Measurements from ENCODE around the gene CCDC91.

Gene CCDC91

GRCh38 chr12:28479683-28480082 is 289.4 kb downstream of the CCDC91 start:
- H3K4me2 ChIP-seq (ENCODE audit: low read depth, low read length, poor library complexity, severe bottlenecking): no peak overlapping the region
- H3K27ac ChIP-seq (ENCODE audit: low read depth, low read length): no peak overlapping the region
- TF ChIP-seq CTCF (IDR thresholded peaks at IDR 0.05; ENCODE audit: insufficient read depth, low read length, poor library complexity, severe bottlenecking) (no peak), EZH2phosphoT487 (conservative IDR thresholded peaks at IDR 0.05; ENCODE audit: low read length) (no peak)
- no peaks in the 10 kb centered on the region for H4K20me1 ChIP-seq (ENCODE audit: low read depth, low read length)
- H3K4me3 ChIP-seq (ENCODE audit: insufficient read depth, low read length, poor library complexity, severe bottlenecking): no peak overlapping the region
- no peak overlapping the region for H3K9ac ChIP-seq (ENCODE audit: low read length)
- H3K79me2 ChIP-seq (ENCODE audit: insufficient read depth, low read length): no peaks in the 10 kb centered on the region
- H2AFZ ChIP-seq (ENCODE audit: low read depth, low read length, severe bottlenecking): no peak overlapping the region
- no peaks in the 10 kb centered on the region for H3K9me2 ChIP-seq (replicated peaks; ENCODE audit: insufficient read depth, low read length)
- no peaks in the 10 kb centered on the region for H3K9me3 ChIP-seq (ENCODE audit: insufficient read depth, low read length)
- H3K27me3 ChIP-seq (ENCODE audit: low read length): no peaks in the 10 kb centered on the region
- peaks cover 2% of the 10 kb centered on the region; the same call in 1 of the 2 replicates for H3F3A ChIP-seq (ENCODE audit: insufficient read depth)
- H3K36me3 ChIP-seq (ENCODE audit: low read length): no peaks in the 10 kb centered on the region; the same call in 1 of the 2 replicates

GRCh38 chr12:28484156-28484555 is 293.9 kb downstream of the CCDC91 start:
- no peak overlapping the region for H3K4me2 ChIP-seq (ENCODE audit: low read depth, low read length, poor library complexity, severe bottlenecking)
- TF ChIP-seq CTCF (IDR thresholded peaks at IDR 0.05; ENCODE audit: insufficient read depth, low read length, poor library complexity, severe bottlenecking) (no peak), EZH2phosphoT487 (conservative IDR thresholded peaks at IDR 0.05; ENCODE audit: low read length) (no peak)
- no peak overlapping the region for H2AFZ ChIP-seq (ENCODE audit: low read depth, low read length, severe bottlenecking)
- peaks cover 12% of the 10 kb centered on the region; the same call in 1 of the 2 replicates for H3K36me3 ChIP-seq (ENCODE audit: low read length)
- H3K27me3 ChIP-seq (ENCODE audit: low read length): no peaks in the 10 kb centered on the region
- H3K4me3 ChIP-seq (ENCODE audit: insufficient read depth, low read length, poor library complexity, severe bottlenecking): no peak overlapping the region
- no peaks in the 10 kb centered on the region for H3K79me2 ChIP-seq (ENCODE audit: insufficient read depth, low read length)
- no peak overlapping the region for H3K27ac ChIP-seq (ENCODE audit: low read depth, low read length)
- H3F3A ChIP-seq (ENCODE audit: insufficient read depth): peaks cover 2% of the 10 kb centered on the region; the same call in 1 of the 2 replicates
- H3K9me3 ChIP-seq (ENCODE audit: insufficient read depth, low read length): no peaks in the 10 kb centered on the region
- H3K9ac ChIP-seq (ENCODE audit: low read length): no peak overlapping the region
- H4K20me1 ChIP-seq (ENCODE audit: low read depth, low read length): no peaks in the 10 kb centered on the region
- H3K9me2 ChIP-seq (replicated peaks; ENCODE audit: insufficient read depth, low read length): no peaks in the 10 kb centered on the region

GRCh38 chr12:28486521-28486920 is 296.3 kb downstream of the CCDC91 start:
- Histone ChIP-seq H3K27ac (ENCODE audit: low read depth, low read length) (no peak overlapping the region), H3K9ac (ENCODE audit: low read length) (no peak overlapping the region), H3K36me3 (ENCODE audit: low read length) (peaks cover 12% of the 10 kb centered on the region; the same call in 1 of the 2 replicates), H3K9me3 (ENCODE audit: insufficient read depth, low read length) (no peaks in the 10 kb centered on the region), H3K9me2 (replicated peaks; ENCODE audit: insufficient read depth, low read length) (no peaks in the 10 kb centered on the region), H2AFZ (ENCODE audit: low read depth, low read length, severe bottlenecking) (no peak overlapping the region), H3K27me3 (ENCODE audit: low read length) (no peaks in the 10 kb centered on the region), H3F3A (ENCODE audit: insufficient read depth) (peaks cover 2% of the 10 kb centered on the region; the same call in 1 of the 2 replicates), H4K20me1 (ENCODE audit: low read depth, low read length) (no peaks in the 10 kb centered on the region; the same call in 1 of the 2 replicates), H3K79me2 (ENCODE audit: insufficient read depth, low read length) (no peaks in the 10 kb centered on the region), H3K4me3 (ENCODE audit: insufficient read depth, low read length, poor library complexity, severe bottlenecking) (no peak overlapping the region), H3K4me2 (ENCODE audit: low read depth, low read length, poor library complexity, severe bottlenecking) (no peak overlapping the region)
- TF ChIP-seq EZH2phosphoT487 (conservative IDR thresholded peaks at IDR 0.05; ENCODE audit: low read length) (no peak), CTCF (IDR thresholded peaks at IDR 0.05; ENCODE audit: insufficient read depth, low read length, poor library complexity, severe bottlenecking) (no peak)

All from SU-DHL-6 (cell line).